IPS-18a (cell line): Measurements from ENCODE around the gene PFDN4.
A peak's percentile ranks its signal among the peaks of the same experiment; 100 is the strongest.
"Not testable (repeated sequence)": the region's sequence is repeated elsewhere in the genome, so short reads cannot be mapped to it uniquely, and the experiment has no call there.

Experiments
- H3K27ac ChIP-seq: one replicate; pipeline ENCODE4 v1.5.1; 2013; ENCODE audit warnings: low read length
- H3K27me3 ChIP-seq: one replicate; pipeline ENCODE4 v1.6.1; 2013; ENCODE audit warnings: mild to moderate bottlenecking, low read length; ENCODE audit not compliant: control insufficient read depth, insufficient read depth
- H3K36me3 ChIP-seq: one replicate; pipeline ENCODE4 v1.6.1; 2013; ENCODE audit warnings: low read depth, low read length; ENCODE audit not compliant: control insufficient read depth
- H3K4me1 ChIP-seq: one replicate; pipeline ENCODE4 v1.6.1; 2013; ENCODE audit warnings: low read depth, low read length; ENCODE audit not compliant: control insufficient read depth
- H3K4me3 ChIP-seq: one replicate; pipeline ENCODE4 v1.5.1; 2013; ENCODE audit warnings: low read length
- H3K9ac ChIP-seq: one replicate; pipeline ENCODE4 v1.6.1; 2013; ENCODE audit warnings: mild to moderate bottlenecking, low read length, moderate library complexity
- H3K9me3 ChIP-seq: one replicate; pipeline ENCODE4 v1.6.1; 2013; ENCODE audit warnings: low read depth, low read length; ENCODE audit not compliant: control insufficient read depth

PFDN4 gene

GRCh38 chr20:54221353-54221752, 13.5 kb downstream of the PFDN4 start:
- no peak overlapping the region for H3K9ac ChIP-seq
- peaks cover 29% of the 10 kb centered on the region for H3K4me1 ChIP-seq
- H3K27ac ChIP-seq: no peak overlapping the region

DNA sequence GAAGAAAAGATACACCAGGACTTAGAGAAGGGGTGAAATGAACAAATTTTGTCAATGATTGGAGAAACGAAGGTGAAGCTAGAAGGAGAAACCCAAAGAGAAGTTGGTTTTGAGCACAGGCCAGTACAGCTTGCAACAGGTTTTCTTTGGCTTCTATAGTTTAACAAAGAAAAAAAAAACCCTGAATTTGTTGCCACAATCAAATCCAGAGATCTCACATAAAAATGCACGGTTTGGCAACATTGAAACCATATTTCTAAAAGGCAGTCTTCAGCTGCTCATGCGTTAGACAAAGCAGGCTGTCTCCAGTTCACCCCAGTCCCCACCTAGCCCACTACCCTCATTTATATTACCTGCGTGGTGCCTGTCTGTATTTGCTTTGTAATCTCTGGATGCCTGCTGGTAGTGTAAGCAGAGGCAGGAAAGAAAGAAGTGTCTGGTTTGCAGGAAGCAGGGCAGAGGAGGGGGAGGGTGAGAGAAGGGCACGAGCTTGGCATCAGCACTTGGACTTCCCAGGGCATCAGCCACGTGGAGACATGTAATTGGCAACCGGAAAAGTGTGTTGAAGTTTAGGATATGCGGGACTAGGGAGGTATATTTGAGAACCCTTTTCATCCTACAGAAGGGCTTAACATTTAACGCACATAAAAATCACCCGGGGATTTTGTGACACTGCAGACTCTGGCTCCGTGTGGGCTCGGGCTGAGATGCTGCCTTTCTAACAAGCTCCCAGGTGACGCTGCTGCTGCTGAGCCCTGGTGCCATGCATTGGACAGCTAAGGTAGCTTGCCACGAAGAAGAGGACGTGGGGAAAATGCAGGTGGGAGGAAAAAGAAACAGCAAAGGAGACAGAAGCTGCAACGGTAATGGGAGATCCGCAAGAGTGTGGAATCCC, 14.4 kb downstream of the PFDN4 start:
- Histone ChIP-seq H3K4me1 (peaks cover 29% of the 10 kb centered on the region), H3K27me3 (no peaks in the 10 kb centered on the region), H3K4me3 (no peak overlapping the region), H3K36me3 (no peaks in the 10 kb centered on the region), H3K9ac (no peak overlapping the region), H3K9me3 (no peaks in the 10 kb centered on the region), H3K27ac (peak overlapping the region; percentile 7)

More at GRCh38 chr20:54221353-54221752, 13.5 kb downstream of the PFDN4 start:
- Histone ChIP-seq H3K36me3 (no peaks in the 10 kb centered on the region), H3K9me3 (no peaks in the 10 kb centered on the region), H3K27me3 (no peaks in the 10 kb centered on the region), H3K4me3 (no peak overlapping the region)

DNA sequence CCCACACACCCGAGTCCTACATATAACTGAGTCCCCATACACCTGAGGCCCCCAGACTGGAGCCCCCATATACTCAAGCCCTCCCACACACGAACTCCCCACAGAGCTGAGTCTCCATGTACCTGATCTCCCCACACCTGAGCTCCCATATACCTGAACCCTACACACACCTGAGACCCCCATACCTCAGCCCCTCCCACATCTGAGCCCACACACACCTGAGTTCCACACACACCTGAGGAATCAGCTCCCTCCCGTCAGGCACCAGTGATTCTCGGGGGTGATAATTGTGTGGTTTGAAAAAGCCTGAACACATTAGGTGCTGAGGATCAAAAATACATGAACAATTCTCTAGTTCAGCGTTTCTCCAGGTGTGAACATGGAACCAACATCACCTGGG, 15.4 kb downstream of the PFDN4 start:
- Histone ChIP-seq H3K9me3 (no peaks in the 10 kb centered on the region), H3K4me1 (peaks cover 29% of the 10 kb centered on the region), H3K9ac (no peak overlapping the region), H3K36me3 (no peaks in the 10 kb centered on the region), H3K27ac (no peak overlapping the region), H3K27me3 (no peaks in the 10 kb centered on the region), H3K4me3 (no peak overlapping the region)

GRCh38 chr20:54223751-54224150, 15.9 kb downstream of the PFDN4 start:
- Histone ChIP-seq H3K27me3 (no peaks in the 10 kb centered on the region), H3K27ac (no peak overlapping the region), H3K4me3 (no peak overlapping the region), H3K36me3 (no peaks in the 10 kb centered on the region), H3K9me3 (no peaks in the 10 kb centered on the region), H3K4me1 (peaks cover 29% of the 10 kb centered on the region), H3K9ac (no peak overlapping the region)

- not testable (repeated sequence) for H3K36me3 ChIP-seq, H3K27me3 ChIP-seq, H3K27ac ChIP-seq, H3K9me3 ChIP-seq, H3K4me3 ChIP-seq, H3K9ac ChIP-seq
- peaks cover 29% of the 10 kb centered on the region for H3K4me1 ChIP-seq
Observed at GRCh38 chr20:54224642-54225041, 16.8 kb downstream of the PFDN4 start.

DNA sequence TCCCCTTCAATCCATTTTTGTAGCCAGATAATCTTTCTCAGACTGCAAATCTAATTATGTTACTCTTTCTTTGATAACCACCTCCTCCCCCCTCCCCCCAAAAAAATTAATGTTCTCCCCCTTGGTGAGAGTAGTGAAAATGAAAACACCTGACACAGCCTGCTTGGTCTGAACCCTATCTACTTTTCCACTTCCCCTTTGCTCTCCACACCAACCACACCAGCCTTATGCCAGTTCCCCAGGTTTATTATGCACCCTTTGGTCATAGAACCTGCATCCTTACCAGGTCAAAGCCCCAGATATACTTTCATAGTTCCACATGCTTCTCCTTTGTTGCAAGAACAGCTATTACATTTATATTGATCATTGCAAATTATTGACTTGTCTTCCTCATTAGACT, 19.4 kb downstream of the PFDN4 start:
- no peaks in the 10 kb centered on the region for H3K36me3 ChIP-seq
- H3K27ac ChIP-seq: no peak overlapping the region
- no peaks in the 10 kb centered on the region for H3K27me3 ChIP-seq
- no peak overlapping the region for H3K9ac ChIP-seq
- no peak overlapping the region for H3K4me3 ChIP-seq
- H3K4me1 ChIP-seq: peaks cover 16% of the 10 kb centered on the region
- no peaks in the 10 kb centered on the region for H3K9me3 ChIP-seq

GRCh38 chr20:54227751-54228150, 19.9 kb downstream of the PFDN4 start:
- H3K4me3 ChIP-seq: no peak overlapping the region
- H3K27me3 ChIP-seq: no peaks in the 10 kb centered on the region
- H3K9ac ChIP-seq: no peak overlapping the region
- no peaks in the 10 kb centered on the region for H3K36me3 ChIP-seq
- H3K9me3 ChIP-seq: no peaks in the 10 kb centered on the region
- H3K4me1 ChIP-seq: peaks cover 11% of the 10 kb centered on the region
- no peak overlapping the region for H3K27ac ChIP-seq

DNA sequence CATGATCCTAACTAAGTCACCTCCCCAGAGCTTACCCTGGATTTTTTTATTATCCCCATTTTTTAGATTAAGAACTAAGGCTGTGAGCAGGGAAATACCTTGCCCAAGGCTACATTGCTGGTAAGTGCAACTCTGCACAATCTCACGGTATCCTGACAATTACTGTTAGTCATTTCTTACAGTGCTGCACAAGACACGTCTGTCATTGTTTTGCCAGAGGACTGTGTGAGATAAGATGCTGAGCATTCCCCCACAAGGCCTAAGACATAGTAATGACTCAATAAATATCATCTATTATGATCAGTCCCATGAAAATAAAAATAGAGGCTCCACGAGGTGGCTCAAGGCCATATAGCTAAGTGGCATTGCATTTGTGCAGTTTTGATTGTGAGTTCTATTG, 21.0 kb downstream of the PFDN4 start:
- no peaks in the 10 kb centered on the region for H3K27me3 ChIP-seq
- no peaks in the 10 kb centered on the region for H3K36me3 ChIP-seq
- H3K9me3 ChIP-seq: no peaks in the 10 kb centered on the region
- no peak overlapping the region for H3K9ac ChIP-seq
- H3K4me1 ChIP-seq: peaks cover 4% of the 10 kb centered on the region
- no peak overlapping the region for H3K27ac ChIP-seq
- no peak overlapping the region for H3K4me3 ChIP-seq

GRCh38 chr20:54229566-54230160, 21.8 kb downstream of the PFDN4 start:
- H3K36me3 ChIP-seq: no peaks in the 10 kb centered on the region
- no peak overlapping the region for H3K9ac ChIP-seq
- no peaks in the 10 kb centered on the region for H3K9me3 ChIP-seq
- no peaks in the 10 kb centered on the region for H3K4me1 ChIP-seq
- H3K27ac ChIP-seq: no peak overlapping the region
- no peak overlapping the region for H3K4me3 ChIP-seq
- no peaks in the 10 kb centered on the region for H3K27me3 ChIP-seq

DNA sequence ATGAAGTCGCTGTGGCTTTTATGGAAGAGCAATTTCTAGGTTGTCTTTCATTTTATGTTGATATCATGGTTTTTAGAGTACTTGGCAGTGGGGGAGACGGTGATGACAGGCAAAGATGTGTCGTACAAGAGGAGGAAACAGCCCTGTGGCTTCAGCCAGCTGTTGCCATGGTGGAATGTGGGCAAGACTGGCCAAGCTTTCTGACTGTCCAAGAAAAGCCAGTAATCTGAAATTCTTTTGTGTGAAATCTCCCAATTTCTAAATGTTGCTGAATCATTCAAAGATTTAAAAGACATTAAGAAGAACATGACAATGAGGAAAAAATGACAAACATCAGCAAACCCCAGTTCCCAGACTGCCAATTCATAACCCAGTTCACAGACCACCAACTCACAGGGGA, 23.1 kb downstream of the PFDN4 start:
- Histone ChIP-seq H3K4me3 (no peak overlapping the region), H3K27ac (no peak overlapping the region), H3K9ac (no peak overlapping the region), H3K36me3 (no peaks in the 10 kb centered on the region), H3K27me3 (no peaks in the 10 kb centered on the region), H3K9me3 (no peaks in the 10 kb centered on the region), H3K4me1 (no peaks in the 10 kb centered on the region)

GRCh38 chr20:54234991-54235390, 27.1 kb downstream of the PFDN4 start:
- Histone ChIP-seq H3K9me3 (no peaks in the 10 kb centered on the region), H3K9ac (no peak overlapping the region), H3K36me3 (no peaks in the 10 kb centered on the region), H3K4me3 (no peak overlapping the region), H3K27me3 (no peaks in the 10 kb centered on the region), H3K27ac (no peak overlapping the region), H3K4me1 (no peaks in the 10 kb centered on the region)
